Activated CD4-positive, alpha-beta memory T cell treated with anti-CD3 and anti-CD28 coated beads for 36 hours (primary cell): ENCODE results near the gene SORCS3. TPM values are rescaled to one million over a fixed set of nuclear protein-coding genes. Genes with fewer than 3 reads are reported as not detected.

Experiments used
- CTCF ChIA-PET: fragments of 350-600 bp; sonication (Branson Sonifier 250); formaldehyde crosslinking; loops from one replicate; lab custom pipeline; 2021; ENCODE audit warnings: antibody characterized with exemption, inconsistent platforms; lab: Charles Lee
- POLR2A ChIA-PET: fragments of 350-600 bp; sonication (Branson Sonifier 250); formaldehyde crosslinking; loops from one replicate; lab custom pipeline; 2021; ENCODE audit warnings: antibody characterized with exemption; lab: Charles Lee
- DNase-seq: peaks from one replicate; pipeline ENCODE4 v3.0.0-alpha.2; 2020
- H3K27ac Mint-ChIP-seq: one replicate; pipeline ENCODE4 v1.8.0; 2021; ENCODE audit warnings: mixed read lengths
- H3K27me3 Mint-ChIP-seq: one replicate; pipeline ENCODE4 v1.8.0; 2021; ENCODE audit warnings: mixed read lengths
- H3K36me3 Mint-ChIP-seq: one replicate; pipeline ENCODE4 v1.8.0; 2021; ENCODE audit warnings: mixed read lengths
- H3K4me1 Mint-ChIP-seq: one replicate; pipeline ENCODE4 v1.8.0; 2021; ENCODE audit warnings: low read depth, mixed read lengths
- H3K4me3 Mint-ChIP-seq: one replicate; pipeline ENCODE4 v1.8.0; 2021; ENCODE audit warnings: mild to moderate bottlenecking, mixed read lengths
- H3K9me3 Mint-ChIP-seq: one replicate; pipeline ENCODE4 v1.8.0; 2021; ENCODE audit warnings: mixed read lengths
- intact Hi-C: fragments of 100-400 bp; cut with micrococcal nuclease; formaldehyde crosslinking; loops from one replicate; pipeline ENCODE4 v1.15.1; 2023
- total RNA-seq, 2 experiments: library from RNA; stranded (reverse); gene quantifications; one replicate each; pipeline ENCODE4 v1.2.3, GENCODE V29; 2021

The SORCS3 gene
- total RNA-seq, 2 experiments from 2014 or later: not detected

GRCh38 chr10:105291571-105291970 lies 650.5 kb downstream of the SORCS3 start:
- H3K36me3 Mint-ChIP-seq: no peaks in the 10 kb centered on the region
- H3K4me3 Mint-ChIP-seq: no peak overlapping the region
- CTCF ChIA-PET: no interaction called here
- no peak for DNase-seq
- H3K27ac Mint-ChIP-seq: no peak overlapping the region
- intact Hi-C loops: no loop called here
- peaks cover 2% of the 10 kb centered on the region for H3K27me3 Mint-ChIP-seq
- no peaks in the 10 kb centered on the region for H3K4me1 Mint-ChIP-seq
- peaks cover 11% of the 10 kb centered on the region for H3K9me3 Mint-ChIP-seq
- POLR2A ChIA-PET: no interaction called here

- H3K9me3 Mint-ChIP-seq: peaks cover 11% of the 10 kb centered on the region
- DNase-seq: no peak
- intact Hi-C loops: no loop called here
Measured at GRCh38 chr10:105292236-105292635, 651.1 kb downstream of the SORCS3 start.

More at GRCh38 chr10:105292236-105292635, 651.1 kb downstream of the SORCS3 start:
- Mint-ChIP-seq H3K27me3 (no peaks in the 10 kb centered on the region), H3K27ac (no peak overlapping the region), H3K4me3 (no peak overlapping the region), H3K4me1 (no peaks in the 10 kb centered on the region), H3K36me3 (no peaks in the 10 kb centered on the region)
- ChIA-PET CTCF (no interaction called here), POLR2A (no interaction called here)
